Cardiac fibroblast (primary cell): ENCODE measurements around the gene BRSK2.
A peak's percentile ranks its signal among the peaks of the same experiment; 100 is the strongest.
"Not testable (repeated sequence)": the region's sequence is repeated elsewhere in the genome, so short reads cannot be mapped to it uniquely, and the experiment has no call there.

Experiments
- DNase-seq, 2 donors: peaks; one replicate each; pipeline versions ENCODE4 v3.0.0 to v3.0.0-alpha.2; 2010; ENCODE audit warnings: low read depth in 2 of 2
- H3K4me3 ChIP-seq, 2 donors: replicated peaks in 1 of 2; 1 replicate in 1 of 2; 2 replicates in 1 of 2; pipeline ENCODE4 v1.5.1; 2011; ENCODE audit warnings: low read depth in 2 of 2, low read length in 2 of 2, mild to moderate bottlenecking in 2 of 2, moderate library complexity in 1 of 2
- TF ChIP-seq, protein P1 (sequence below): IDR thresholded peaks from one replicate; pipeline ENCODE4 v1.5.1; 2011; ENCODE audit warnings: low read depth, mild to moderate bottlenecking, low read length, inconsistent platforms

Gene BRSK2

DNA sequence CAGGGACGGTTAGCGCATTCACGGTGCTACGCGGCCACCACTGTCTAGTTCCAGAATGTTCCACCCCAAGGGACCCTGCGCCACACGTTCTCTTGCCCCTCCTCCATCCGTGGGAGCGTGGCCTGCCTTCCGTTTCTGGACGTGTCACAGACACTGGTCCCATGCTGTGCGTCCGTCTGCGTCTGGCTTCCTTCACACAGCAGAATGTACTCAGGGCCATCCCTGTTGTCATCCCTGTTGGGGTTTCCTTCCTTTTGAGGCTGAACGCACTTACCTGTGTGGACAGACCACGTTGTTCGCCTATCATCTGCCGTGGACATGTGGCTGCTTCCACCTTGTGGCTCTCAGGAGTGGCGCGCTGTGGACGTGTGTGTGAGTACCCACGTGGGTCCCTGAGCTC is 24.9 kb downstream of the BRSK2 start:
- TF ChIP-seq, protein P1, sequence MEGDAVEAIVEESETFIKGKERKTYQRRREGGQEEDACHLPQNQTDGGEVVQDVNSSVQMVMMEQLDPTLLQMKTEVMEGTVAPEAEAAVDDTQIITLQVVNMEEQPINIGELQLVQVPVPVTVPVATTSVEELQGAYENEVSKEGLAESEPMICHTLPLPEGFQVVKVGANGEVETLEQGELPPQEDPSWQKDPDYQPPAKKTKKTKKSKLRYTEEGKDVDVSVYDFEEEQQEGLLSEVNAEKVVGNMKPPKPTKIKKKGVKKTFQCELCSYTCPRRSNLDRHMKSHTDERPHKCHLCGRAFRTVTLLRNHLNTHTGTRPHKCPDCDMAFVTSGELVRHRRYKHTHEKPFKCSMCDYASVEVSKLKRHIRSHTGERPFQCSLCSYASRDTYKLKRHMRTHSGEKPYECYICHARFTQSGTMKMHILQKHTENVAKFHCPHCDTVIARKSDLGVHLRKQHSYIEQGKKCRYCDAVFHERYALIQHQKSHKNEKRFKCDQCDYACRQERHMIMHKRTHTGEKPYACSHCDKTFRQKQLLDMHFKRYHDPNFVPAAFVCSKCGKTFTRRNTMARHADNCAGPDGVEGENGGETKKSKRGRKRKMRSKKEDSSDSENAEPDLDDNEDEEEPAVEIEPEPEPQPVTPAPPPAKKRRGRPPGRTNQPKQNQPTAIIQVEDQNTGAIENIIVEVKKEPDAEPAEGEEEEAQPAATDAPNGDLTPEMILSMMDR: no peak
- no peak overlapping the region for H3K4me3 ChIP-seq
- DNase-seq: no peak

- DNase-seq: no peak
- TF ChIP-seq, protein P1: no peak
- no peak overlapping the region for H3K4me3 ChIP-seq
These were observed 25.9 kb downstream of the BRSK2 start for GRCh38 chr11:1415631-1416030.

DNA sequence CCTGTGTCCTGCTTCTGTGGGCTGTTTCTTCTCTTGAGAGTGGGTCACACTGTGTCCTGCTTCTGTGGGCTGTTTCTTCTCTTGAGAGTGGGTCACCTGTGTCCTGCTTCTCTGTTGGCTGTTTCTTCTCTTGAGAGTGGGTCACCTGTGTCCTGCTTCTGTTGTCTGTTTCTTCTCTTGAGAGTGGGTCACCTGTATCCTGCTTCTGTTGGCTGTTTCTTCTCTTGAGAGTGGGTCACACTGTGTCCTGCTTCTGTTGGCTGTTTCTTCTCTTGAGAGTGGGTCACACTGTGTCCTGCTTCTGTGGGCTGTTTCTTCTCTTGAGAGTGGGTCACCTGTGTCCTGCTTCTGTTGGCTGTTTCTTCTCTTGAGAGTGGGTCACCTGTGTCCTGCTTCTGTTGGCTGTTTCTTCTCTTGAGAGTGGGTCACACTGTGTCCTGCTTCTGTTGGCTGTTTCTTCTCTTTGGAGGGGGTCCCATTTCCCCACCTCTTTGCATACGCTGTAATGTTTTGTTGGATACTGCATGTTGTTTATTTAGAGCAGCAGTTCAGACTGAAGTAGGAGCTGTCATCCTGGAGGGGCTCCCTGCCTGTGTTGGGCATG is 28.6 kb downstream of the BRSK2 start:
- peak in 1 of 2 donors; percentile 7 for DNase-seq
- H3K4me3 ChIP-seq: not testable (repeated sequence)

DNA sequence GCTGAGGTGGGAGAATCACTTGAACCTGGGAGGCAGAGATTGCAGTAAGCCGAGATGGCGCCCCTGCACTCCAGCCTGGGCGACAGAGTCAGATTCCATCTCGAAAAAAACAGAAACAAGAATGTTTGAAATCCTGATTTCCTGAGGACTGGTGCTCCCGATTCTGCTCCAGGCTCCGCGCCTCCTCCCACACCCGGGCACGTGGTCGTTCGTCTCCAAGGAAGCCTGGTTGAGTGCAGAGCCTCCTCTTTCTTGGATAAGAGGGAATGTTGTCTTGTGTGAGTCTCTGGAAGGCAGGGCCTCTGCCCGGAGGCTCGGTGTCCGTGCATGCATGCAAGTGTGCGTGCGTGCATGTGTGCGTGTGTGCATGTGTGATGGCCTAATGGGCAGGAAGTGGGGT is 30.1 kb downstream of the BRSK2 start:
- TF ChIP-seq, protein P1: no peak
- H3K4me3 ChIP-seq: no peak overlapping the region
- no peak for DNase-seq

- no peak for DNase-seq
- H3K4me3 ChIP-seq: no peak overlapping the region
- TF ChIP-seq, protein P1: no peak
These were observed 31.6 kb downstream of the BRSK2 start for GRCh38 chr11:1421291-1421690.

DNA sequence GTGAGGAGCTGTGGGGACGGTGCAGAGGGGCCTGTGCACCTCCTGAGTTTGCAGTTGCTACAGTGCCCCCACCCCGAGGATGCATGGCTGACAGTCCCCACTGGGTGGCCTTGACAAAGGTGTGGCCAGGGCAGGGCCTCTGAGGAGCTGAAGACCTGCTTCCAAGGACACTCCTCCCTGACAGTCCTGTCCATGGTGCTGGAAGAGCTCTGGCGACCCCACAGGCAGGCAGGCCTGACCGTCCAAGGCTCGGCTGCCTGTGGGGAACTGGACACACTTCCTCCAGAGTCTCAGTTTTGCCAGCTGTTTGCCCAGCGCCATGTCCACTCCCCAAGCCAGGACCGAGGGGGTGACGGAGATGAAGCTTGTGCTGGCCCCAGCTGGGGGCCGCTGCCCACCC is 32.7 kb downstream of the BRSK2 start:
- TF ChIP-seq, protein P1: no peak
- H3K4me3 ChIP-seq: no peak overlapping the region
- DNase-seq: no peak

DNA sequence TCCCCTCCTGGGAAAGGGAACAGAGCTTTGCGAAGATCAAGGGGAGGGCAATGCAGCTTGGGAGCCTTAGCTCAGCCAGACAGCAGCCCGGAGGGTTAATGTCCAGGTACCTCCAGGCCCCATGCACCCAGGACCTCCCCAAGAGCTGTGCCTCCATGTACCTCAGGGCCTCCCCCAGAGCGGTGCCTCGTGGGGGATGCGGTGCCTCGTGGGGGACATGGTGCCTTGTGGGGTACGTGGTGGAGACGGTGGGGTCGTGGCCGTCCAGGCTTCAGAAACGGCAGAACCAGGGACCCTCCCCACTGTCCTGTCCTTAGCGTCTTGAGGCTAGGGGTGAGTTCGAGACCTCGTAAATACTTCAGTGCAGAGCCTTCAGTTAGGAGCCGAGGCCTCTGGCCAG is 33.2 kb downstream of the BRSK2 start:
- TF ChIP-seq, protein P1: no peak
- no peak overlapping the region for H3K4me3 ChIP-seq
- no peak for DNase-seq

- not testable (repeated sequence) for H3K4me3 ChIP-seq, DNase-seq
These were observed 33.7 kb downstream of the BRSK2 start for GRCh38 chr11:1423406-1423805.
